ENCODE results near the gene CABS1. TPM values are rescaled to one million over a fixed set of nuclear protein-coding genes. Genes with fewer than 3 reads are reported as not detected.

The CABS1 gene
- total RNA-seq, 1 donor from 2014 or later, result not detected

DNA sequence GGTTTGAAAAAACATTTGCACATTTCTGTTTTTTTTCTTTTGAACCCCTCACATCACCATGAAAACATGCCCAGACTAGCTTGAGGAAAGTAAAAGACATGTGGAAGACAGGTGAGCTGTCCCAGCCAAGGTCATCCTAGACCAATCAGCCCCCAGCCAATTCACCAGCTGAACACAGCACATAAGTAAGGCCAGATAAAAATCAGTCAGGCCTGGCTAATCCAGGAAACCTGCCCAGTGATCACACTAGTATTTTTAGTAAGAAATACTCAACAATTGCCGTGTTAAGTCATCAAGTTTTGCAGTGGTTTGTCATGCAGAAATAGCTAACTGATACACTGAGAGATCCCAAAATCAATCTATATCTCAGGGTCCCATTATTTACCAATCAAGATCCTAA is 21.4 kb downstream of the CABS1 start:
- Histone ChIP-seq H3K4me3 (no peak overlapping the region), H3K36me3 (no peaks in the 10 kb centered on the region), H3K4me1 (no peaks in the 10 kb centered on the region), H3K27me3 (no peaks in the 10 kb centered on the region), H3K27ac (no peak overlapping the region), H3K9me3 (no peaks in the 10 kb centered on the region)
- DNase-seq (ENCODE audit: extremely low spot score in 2 of 2), result no peak
- TF ChIP-seq POLR2A (IDR thresholded peaks at IDR 0.05) (no peak), POLR2AphosphoS5 (IDR thresholded peaks at IDR 0.05; ENCODE audit: insufficient read depth in 1 of 2, low read depth in 1 of 2) (no peak)
- TF ChIP-seq, protein P1, sequence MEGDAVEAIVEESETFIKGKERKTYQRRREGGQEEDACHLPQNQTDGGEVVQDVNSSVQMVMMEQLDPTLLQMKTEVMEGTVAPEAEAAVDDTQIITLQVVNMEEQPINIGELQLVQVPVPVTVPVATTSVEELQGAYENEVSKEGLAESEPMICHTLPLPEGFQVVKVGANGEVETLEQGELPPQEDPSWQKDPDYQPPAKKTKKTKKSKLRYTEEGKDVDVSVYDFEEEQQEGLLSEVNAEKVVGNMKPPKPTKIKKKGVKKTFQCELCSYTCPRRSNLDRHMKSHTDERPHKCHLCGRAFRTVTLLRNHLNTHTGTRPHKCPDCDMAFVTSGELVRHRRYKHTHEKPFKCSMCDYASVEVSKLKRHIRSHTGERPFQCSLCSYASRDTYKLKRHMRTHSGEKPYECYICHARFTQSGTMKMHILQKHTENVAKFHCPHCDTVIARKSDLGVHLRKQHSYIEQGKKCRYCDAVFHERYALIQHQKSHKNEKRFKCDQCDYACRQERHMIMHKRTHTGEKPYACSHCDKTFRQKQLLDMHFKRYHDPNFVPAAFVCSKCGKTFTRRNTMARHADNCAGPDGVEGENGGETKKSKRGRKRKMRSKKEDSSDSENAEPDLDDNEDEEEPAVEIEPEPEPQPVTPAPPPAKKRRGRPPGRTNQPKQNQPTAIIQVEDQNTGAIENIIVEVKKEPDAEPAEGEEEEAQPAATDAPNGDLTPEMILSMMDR (IDR thresholded peaks at IDR 0.05), result no peak
- intact Hi-C loops (cut with DNase I), result no loop called here

DNA sequence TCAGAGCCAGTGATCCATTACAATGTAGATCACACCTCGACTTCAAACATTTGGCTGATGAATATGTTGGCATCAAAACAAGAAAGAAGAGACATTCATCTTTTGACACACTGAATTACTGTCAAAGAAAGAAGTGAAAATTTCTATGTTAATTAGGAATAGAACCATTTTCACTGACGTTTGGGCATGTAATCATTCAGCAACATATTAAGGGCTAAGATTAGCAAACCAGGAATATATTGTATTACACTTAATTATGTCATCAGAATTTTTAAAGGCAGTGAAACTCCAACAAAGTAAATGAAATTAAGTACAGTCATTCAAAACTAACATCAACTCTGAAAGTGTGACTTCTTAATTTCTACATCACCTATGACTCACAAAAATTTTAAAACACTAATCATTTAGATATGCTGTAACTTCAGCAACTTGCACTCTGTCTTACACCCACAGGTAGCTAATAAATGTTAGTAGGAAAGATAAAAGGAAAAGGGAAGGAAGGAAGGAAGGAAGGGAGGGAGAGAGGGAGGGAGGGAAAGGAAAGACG is 24.4 kb downstream of the CABS1 start:
- Histone ChIP-seq H3K27me3 (no peaks in the 10 kb centered on the region), H3K9me3 (no peaks in the 10 kb centered on the region), H3K36me3 (no peaks in the 10 kb centered on the region), H3K4me3 (no peak overlapping the region), H3K4me1 (no peaks in the 10 kb centered on the region), H3K27ac (no peak overlapping the region)
- TF ChIP-seq POLR2AphosphoS5 (IDR thresholded peaks at IDR 0.05; ENCODE audit: insufficient read depth in 1 of 2, low read depth in 1 of 2) (no peak), POLR2A (IDR thresholded peaks at IDR 0.05) (no peak)
- TF ChIP-seq, protein P1 (IDR thresholded peaks at IDR 0.05), result no peak
- DNase-seq (ENCODE audit: extremely low spot score in 2 of 2), result no peak
- intact Hi-C loops (cut with DNase I), result no loop called here

DNA sequence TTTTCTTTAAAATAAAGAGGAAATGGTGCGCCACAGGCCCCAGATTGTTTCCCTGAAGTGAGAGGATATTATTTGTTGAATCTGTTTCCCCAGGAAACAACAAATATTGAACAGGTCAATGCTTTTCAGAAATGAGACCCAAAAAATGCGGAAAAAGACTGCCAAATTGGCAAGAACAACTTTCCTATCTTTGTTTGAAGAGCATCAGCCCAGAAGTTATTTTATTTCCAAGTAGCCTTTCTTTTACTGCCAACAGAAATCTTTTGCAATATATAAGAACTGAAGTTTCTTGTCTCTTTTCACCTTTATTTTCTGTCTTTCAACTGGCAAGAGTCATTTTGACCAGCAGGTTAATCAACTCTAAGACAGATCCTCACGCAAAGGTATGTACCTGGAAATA is 25.7 kb downstream of the CABS1 start, which contains the start of gene SMR3A:
Gene SMR3A, plus strand, starts transcription at position 301 of the 400 bp plus-strand sequence. CDS start 1,356 bp downstream, outside the sequence.
- Histone ChIP-seq H3K4me3 (no peak within 1 kb of the TSS), H3K27me3 (no peaks in the 10 kb centered on the region), H3K36me3 (no peaks in the 10 kb centered on the region), H3K9me3 (no peaks in the 10 kb centered on the region), H3K4me1 (no peaks in the 10 kb centered on the region), H3K27ac (no peak within 1 kb of the TSS)
- TF ChIP-seq, protein P1 (IDR thresholded peaks at IDR 0.05), result no peak
- TF ChIP-seq POLR2A (IDR thresholded peaks at IDR 0.05) (no peak), POLR2AphosphoS5 (IDR thresholded peaks at IDR 0.05; ENCODE audit: insufficient read depth in 1 of 2, low read depth in 1 of 2) (no peak)
- no peak for DNase-seq (ENCODE audit: extremely low spot score in 2 of 2)
- intact Hi-C loops (cut with DNase I), result no loop called here

DNA sequence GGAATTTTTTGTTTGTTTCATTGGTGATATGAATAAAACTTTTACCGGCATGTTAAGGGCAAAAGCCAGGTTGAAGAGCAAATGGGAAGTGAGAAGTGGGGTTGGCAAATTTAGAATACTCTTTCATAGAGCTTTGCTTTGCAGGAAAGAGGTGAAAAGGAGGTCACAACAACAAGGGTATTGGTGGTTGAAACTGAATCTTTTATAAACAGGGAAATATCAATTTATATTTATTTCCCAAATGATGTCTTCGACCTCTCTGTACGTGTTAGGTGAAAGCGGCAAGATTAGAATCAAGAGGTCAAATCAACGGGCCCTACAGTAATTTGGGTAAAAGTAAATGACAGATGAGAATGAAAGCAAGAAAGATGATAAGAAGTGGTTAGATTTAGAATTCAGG is 29.2 kb downstream of the CABS1 start:
- Histone ChIP-seq H3K36me3 (no peaks in the 10 kb centered on the region), H3K4me3 (no peak overlapping the region), H3K9me3 (no peaks in the 10 kb centered on the region), H3K27ac (no peak overlapping the region), H3K27me3 (no peaks in the 10 kb centered on the region), H3K4me1 (no peaks in the 10 kb centered on the region)
- TF ChIP-seq POLR2A (IDR thresholded peaks at IDR 0.05) (no peak), POLR2AphosphoS5 (IDR thresholded peaks at IDR 0.05; ENCODE audit: insufficient read depth in 1 of 2, low read depth in 1 of 2) (no peak)
- TF ChIP-seq, protein P1 (IDR thresholded peaks at IDR 0.05), result no peak
- intact Hi-C loops (cut with DNase I), result no loop called here
- no peak for DNase-seq (ENCODE audit: extremely low spot score in 2 of 2)

DNA sequence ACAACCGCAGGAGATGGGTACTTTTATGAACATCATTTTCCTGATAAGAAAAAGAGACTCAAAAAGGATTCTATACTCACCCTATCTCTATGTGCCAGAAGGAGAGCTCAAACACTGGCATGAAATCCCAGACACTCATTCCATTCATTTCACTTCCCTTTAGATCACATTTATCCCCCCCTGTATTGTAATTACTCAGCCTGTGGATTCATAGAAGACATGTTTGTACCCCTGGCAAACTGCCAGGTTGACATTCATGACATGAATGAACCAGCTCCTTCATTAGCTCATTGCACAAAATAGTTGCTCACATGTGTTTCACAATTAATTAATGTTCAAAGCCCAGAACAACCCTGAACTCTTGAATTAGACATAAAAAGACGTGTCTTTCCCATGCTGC is 30.7 kb downstream of the CABS1 start:
- intact Hi-C loops (cut with DNase I), result no loop called here
- DNase-seq (ENCODE audit: extremely low spot score in 2 of 2), result no peak
- TF ChIP-seq, protein P1 (IDR thresholded peaks at IDR 0.05), result no peak
- TF ChIP-seq POLR2AphosphoS5 (IDR thresholded peaks at IDR 0.05; ENCODE audit: insufficient read depth in 1 of 2, low read depth in 1 of 2) (no peak), POLR2A (IDR thresholded peaks at IDR 0.05) (no peak)

More for the DNA sequence above, 30.7 kb downstream of the CABS1 start:
- Histone ChIP-seq H3K4me1 (no peaks in the 10 kb centered on the region), H3K36me3 (no peaks in the 10 kb centered on the region), H3K9me3 (no peaks in the 10 kb centered on the region), H3K4me3 (no peak overlapping the region), H3K27ac (no peak overlapping the region), H3K27me3 (no peaks in the 10 kb centered on the region)
